GM19351 (cell line): Measurements from ENCODE around the gene P2RY2.

Source experiments
- ATAC-seq: cut with Tn5 transposase; IDR thresholded peaks from one replicate; pipeline ENCODE4 v1.9.1; 2021; ENCODE audit warnings: mild to moderate bottlenecking, moderate library complexity; ENCODE audit not compliant: unreplicated experiment

Gene P2RY2

DNA sequence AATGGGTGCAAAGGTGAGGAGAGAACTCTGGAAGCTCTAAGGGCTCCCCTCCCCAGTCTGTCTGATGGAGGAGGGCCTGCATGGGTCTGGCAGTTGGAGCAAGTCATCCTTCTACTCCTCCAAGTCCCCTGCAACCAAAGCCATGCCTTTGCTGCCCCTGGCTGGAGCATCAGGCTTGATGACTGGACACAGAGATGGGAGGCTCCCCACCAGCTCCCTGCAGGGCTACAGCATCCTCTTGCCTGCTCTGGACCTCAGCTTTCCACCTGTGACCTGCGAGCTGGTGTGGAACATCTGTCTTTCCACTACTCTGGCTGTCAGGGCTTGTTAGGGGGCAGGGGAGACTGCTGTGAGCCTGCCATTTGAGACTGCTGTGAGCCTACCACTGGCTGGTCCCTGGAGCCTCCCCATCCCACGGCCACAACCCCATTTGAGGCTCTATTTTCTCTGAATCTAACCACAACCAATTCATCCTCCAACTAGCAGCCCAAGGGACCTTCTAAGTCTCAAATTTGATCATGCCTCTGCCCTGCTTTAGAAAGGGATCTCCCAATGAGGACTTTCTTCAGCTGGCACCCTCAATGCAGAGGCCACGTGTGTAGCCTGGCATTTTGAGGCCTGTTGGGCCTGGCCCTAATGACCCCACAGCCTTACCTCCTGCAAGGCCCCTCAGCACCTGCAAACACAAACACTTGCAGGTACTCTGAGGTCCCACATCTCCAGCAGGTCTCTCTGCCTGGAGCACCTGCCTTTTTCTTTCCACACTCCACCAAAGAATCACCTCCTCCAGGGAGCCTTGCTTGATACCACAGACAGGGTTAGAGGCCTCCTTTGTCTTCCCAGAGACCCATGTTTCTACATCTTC lies 63.9 kb downstream of the P2RY2 start:
- no peak for ATAC-seq

DNA sequence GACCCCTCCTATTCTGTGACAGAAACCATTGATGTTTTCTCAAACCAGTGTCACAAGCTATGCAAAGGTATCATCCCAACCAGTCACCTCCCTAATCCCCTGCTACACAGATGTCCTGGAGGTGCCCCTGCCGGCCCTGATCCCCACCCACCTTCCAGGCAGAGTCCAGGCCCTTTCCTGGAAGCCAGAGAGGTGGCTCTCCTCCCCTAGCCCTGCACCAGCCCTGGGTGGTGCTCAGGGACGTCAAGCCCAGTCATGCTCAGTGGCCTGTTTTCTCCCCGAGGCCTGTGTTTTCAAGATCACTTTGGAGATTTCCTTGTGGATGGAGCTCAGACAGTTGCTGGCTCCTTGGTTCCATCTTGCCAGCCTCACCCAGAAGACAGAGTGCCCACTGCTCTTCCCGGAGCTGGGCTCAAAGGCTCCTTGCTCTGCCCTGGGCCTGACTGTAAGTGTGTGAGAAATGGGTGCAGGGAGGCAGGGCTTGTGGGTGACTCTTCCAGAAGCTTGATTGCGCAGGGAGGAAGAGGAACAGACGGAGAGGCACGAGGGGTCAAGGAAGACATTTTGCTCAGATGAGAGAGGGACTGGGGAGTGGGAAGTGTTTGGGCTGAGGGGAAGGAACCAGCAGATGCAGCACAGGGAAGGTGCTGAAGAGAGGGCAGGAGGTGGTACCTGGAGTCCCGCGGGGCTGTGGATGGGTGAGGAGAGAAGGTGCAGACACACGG lies 65.4 kb downstream of the P2RY2 start:
- no peak for ATAC-seq

DNA sequence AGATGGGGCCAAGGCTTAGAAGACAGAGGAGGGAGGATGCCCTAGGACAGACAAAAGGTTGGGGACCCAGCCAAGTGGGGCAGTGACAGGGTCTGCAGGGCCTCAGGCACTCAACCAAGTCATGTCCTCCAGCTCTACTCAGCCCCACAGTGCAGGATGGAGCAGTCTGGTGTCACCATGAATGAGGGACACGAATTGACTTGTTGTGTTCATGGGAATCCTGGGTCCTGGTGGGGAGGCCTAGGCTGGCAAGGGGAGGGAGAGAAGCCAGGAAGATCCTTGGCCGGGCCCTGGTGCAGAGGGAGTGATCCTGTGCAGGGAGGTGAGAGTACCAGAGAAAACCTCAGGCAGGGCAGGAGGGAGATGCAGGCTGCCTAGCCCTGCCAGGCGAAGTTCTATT lies 66.0 kb downstream of the P2RY2 start:
- no peak for ATAC-seq

DNA sequence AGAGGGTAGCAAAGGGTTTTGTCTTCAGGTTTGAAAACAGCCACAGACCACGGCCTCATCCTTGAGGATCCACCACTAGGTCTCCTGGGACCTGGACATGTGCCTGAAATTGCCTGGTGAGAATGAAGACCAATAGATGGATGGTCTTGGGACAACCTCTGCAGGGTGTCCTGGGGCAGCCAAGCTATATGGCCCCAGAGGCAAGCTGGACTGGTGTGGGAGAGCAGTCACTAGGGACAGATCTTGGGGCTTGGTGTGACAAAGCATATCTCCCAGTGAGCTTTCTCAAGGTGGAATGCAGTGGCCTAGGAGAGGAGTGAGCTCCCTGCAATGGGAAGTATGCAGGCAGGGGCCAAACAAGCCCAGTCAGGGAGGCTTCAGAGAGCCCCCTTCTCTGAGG lies 67.6 kb downstream of the P2RY2 start:
- ATAC-seq = no peak
